Raji (cell line): ENCODE results near the gene LCMT2.

ENCODE experiments used
- POLR2A ChIP-seq: IDR thresholded peaks from 2 replicates; pipeline ENCODE4 v1.6.1; 2011; ENCODE audit warnings: low read depth, low read length, control low read depth; ENCODE audit not compliant: insufficient read depth

The LCMT2 gene, protein sequence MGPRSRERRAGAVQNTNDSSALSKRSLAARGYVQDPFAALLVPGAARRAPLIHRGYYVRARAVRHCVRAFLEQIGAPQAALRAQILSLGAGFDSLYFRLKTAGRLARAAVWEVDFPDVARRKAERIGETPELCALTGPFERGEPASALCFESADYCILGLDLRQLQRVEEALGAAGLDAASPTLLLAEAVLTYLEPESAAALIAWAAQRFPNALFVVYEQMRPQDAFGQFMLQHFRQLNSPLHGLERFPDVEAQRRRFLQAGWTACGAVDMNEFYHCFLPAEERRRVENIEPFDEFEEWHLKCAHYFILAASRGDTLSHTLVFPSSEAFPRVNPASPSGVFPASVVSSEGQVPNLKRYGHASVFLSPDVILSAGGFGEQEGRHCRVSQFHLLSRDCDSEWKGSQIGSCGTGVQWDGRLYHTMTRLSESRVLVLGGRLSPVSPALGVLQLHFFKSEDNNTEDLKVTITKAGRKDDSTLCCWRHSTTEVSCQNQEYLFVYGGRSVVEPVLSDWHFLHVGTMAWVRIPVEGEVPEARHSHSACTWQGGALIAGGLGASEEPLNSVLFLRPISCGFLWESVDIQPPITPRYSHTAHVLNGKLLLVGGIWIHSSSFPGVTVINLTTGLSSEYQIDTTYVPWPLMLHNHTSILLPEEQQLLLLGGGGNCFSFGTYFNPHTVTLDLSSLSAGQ

DNA sequence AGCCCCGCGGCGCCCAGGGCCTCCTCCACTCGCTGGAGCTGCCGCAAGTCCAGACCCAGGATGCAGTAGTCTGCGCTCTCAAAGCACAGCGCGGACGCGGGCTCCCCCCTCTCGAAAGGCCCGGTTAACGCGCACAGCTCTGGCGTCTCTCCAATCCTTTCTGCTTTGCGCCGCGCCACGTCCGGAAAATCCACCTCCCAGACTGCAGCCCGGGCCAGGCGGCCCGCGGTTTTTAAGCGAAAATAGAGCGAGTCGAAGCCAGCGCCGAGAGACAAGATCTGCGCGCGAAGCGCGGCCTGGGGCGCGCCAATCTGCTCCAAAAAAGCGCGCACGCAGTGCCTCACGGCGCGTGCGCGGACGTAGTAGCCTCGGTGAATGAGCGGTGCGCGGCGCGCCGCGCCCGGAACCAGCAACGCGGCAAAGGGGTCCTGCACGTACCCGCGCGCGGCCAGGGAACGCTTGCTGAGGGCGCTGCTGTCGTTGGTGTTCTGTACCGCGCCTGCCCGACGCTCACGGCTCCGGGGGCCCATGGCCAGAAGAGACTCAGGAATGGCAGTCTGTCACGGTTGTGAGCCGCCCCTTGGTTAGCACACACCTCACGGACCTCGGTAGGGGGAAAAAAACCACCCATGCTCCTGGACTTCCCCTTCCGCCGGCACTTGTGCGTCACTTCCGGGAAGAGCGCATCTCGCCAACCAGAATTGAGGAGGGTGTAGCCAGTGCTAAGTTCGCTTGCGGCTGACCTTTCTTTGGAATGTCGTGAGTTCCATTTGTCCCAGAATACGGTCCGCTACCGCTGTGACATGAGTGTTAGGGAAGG lies at the start of gene LCMT2:
Gene LCMT2 (minus strand): TSS at position 614 of the 820 bp plus-strand sequence. CDS start 84 bp downstream, at position 530.
- TF ChIP-seq POLR2A = peak; percentile 95

DNA sequence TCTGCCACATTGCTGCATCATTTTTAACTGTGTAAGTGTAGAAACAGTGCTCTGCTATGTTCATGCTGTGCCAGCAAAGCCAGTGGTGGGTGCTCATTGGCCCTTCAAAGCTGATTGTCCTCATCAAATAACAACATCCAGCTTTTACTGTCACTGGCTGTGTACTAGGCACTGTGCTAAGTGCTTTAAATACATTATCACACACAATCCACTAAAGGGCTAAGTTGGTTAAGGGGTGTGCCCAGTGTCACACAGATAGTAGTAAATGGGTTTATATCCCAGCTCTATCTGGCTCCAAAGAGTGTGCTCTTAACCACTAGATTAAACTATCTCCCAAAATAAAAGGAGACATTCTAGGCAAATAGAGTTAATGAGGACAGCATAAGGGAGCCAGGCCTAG lies 48.2 kb upstream of the LCMT2 start:
- TF ChIP-seq POLR2A = no peak

DNA sequence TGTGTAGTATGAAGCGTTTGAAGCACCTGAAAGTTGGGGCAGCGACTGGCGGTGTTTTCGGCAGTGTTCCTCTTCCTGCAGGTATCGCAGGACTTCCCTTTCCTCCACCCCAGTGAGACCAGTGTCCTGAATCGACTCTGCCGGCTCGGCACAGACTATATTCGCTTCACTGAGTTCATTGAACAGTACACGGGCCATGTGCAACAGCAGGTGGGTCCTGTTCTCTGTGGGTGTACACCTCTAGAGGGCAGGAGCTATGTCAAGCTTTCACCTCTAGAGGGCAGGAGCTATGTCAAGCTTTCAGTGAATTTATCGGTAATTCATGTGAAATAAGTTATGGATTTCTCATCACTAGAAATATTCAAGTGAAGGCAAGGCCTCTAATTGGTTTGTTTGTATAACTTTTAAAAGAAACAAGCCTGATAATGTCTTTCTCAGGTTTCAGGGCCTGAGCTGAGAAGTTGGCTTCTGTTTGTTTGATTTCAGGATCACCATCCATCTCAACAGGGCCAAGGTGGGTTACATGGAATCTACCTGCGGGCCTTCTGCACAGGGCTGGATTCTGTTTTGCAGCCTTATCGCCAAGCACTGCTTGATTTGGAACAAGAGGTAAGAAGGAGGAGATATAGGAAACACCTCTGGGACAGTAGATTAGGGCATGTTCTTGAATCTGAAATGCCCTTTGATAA lies 45.8 kb upstream of the LCMT2 start:
- no peak for TF ChIP-seq POLR2A

DNA sequence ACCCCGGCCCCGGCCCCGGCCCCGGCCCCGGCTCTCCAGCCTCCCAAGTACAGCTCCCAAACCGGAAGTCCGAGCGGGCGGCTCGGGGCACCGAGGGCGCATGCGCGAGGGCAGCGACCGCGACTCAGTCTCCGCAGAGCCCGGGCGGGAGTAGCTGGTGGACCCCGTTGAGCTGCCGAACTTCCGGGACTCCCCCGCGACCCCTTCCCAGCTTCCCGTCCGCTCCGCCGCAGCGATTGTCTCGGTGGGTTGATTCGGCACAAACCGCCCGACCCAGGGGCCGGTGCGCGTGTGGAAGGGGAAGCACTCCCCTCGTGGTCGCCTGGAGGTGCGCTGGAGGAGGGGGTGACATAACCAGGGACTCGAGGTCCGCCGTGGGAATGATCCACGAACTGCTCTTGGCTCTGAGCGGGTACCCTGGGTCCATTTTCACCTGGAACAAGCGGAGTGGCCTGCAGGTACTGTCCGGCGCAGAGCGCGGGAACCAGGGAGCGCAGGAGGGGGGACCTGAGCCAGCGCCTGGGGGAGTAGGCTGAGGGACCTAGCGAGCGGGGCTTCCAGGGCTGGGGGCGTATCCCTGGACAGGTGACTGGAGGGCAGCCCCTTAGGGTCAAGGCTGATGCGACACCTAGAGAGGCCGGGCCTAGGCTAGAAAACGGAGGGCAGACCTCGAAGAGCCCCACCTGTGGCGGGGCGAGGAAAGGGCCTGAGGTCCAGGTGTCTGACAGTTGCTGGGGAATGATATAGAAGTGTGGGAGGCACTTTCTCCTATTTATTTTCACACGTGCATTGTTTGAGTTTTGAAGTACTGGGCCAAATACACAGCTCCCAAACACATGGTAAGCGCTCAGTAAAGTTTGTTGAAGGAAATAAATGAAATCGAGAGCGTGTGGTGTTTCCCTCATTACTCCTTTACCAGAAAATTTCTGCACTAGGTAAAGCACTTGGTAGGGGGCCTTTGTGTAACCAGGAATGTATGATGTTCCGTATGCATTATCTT lies 40.9 kb upstream of the LCMT2 start, which contains the start of the genes TUBGCP4 and ZSCAN29:
Gene TUBGCP4 (plus strand): TSS at position 127 of the 1,000 bp plus-strand sequence. CDS start 254 bp downstream, at position 381.
Gene ZSCAN29 (minus strand): TSS at position 69 of the 1,000 bp plus-strand sequence. CDS start 1,130 bp downstream, outside the sequence.
- peak; percentile 78 for TF ChIP-seq POLR2A

DNA sequence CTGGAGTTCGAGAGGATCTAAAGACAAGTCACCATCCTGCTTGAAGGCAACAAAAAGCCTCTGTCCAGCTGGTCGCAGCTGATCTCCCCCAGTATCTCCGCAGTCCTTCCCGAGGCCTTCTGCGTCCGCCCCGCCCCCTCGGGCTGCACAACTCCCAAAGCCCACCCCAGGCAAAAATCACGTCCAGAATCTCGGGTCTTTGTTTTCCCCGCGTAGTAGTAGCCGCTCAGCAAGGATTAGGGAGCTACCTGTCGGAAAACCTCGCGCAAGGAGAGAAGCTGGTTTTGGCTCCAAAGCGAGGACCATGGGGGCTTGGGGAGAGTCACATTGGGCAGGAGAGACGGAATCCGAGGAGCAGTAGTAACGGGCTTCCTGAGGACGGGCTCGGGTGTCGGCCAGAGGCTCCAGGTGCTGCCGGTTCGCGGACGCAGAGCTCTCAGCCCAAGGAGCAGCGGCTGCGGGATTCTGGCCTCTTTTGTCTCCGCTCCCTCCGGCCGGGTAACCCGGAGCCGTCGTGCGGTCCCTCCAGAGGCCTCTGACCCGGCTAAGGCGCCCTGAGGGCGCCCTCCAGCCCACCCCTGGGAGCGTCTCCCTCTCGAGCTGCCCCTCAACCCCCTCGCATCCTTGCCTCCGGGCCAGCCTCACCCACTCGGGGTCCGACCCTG lies 40.1 kb upstream of the LCMT2 start:
- TF ChIP-seq POLR2A = no peak

DNA sequence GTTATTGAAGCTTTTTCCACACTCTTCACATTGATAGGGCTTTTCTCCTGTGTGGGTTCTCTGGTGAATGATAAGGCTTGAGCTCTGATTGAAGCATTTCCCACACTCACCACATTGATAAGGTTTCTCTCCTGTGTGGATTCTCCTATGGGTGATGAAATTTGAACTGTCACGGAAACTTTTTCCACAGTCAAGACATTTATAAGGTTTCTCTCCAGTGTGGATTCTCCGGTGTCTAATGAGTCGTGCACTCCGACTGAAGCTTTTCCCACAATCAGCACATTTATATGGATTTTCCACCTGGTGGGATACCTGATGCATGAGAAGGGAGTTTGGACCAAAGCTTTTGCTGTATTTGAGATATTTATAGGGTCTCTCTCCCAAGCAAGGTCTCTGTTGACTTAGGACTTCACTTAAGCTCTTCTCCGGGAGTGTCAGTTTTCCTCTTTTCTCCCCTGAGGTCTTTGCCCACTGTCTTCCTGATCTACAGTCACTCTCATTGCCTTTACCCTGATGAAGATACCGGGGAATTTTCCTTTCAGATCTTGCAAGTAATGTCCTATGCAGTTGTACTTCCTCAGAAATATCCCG lies 31.0 kb upstream of the LCMT2 start:
- TF ChIP-seq POLR2A = no peak

DNA sequence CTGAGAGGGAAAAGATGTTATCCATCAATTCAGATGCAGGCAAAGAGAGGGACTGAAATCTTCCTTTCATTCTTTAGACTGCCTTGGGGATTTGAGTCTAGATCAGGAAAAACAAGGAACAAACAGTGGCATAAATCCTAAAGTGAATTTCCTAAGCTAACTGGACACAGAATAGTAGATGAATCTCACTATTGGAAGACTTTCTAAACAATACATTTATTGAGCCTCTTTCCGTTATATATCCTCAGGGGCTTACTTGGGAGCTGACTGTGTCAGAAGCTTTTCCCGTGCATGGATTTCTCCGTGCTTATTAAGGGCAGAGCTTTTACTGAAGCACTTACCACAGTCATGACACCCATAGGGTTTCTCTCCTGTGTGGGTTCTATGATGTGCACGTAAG lies 30.4 kb upstream of the LCMT2 start:
- TF ChIP-seq POLR2A = no peak

DNA sequence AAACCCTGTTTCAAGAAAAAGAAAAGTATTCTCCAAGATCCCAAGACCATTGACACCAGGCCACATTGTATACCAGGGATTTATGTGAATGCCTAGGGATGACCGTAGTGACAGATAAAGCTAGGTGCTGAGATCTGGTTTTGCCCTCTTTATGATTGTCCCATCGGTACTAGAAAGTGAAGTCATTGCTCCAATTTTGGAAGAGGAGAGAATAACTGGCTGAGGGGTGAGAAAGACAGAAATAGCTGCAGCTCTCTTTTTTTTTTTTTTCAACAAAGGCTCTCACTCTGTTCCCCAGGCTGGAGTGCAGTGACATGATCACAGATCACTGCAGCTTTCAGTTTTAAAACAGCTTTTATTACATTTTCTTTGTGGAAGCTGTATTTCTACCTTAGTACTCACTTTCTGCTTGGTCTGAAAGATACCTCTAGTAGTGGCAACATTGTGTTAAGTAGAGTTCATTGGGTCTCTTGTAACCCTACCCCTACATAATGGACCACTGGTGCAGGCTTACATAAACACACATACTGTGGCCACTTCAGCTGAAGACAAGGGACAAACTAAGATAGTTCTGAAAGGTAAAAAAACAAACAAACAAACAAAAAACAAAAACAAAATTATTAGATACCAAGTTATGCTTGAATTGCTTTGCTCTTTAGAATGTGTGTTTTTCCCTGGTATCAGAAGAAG lies 22.5 kb upstream of the LCMT2 start:
- TF ChIP-seq POLR2A = no peak

DNA sequence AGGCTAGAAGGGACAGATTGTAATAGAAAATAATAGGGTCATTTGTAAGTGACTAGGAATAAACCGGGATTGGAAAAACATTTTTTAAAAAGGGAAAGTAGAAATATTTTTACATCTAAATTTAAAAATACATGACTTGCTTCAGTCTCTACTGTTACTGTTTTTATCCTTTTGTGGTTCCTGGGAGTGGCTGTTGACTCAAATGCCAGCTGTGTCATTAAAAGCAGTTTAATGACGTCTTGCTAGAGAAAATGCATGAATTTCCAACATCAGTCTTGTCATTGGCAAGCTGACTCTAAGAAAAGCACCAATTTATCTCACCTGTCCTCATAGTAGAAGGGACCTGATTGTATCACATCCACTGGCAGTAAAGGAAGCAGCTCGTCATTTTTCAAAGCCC lies 16.7 kb upstream of the LCMT2 start:
- no peak for TF ChIP-seq POLR2A

DNA sequence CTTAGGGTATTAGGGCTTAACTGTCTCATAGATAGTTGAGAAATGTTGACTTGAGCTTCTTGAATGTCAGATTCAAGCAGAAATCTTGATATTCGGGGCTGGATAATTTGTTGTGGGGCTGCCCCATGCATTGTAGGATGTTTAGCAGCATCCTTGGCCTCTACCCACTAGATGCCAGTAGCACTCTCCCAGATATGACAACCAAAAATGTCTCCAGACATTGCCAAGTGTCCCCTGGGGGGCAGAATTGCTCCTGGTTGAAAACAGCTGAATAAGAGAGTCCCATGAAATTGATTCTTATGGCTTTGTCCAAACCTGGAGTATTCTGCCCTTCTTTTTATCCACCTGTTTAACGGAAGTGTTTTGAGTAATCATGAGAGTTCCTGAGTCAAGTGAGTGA lies 15.9 kb upstream of the LCMT2 start:
- TF ChIP-seq POLR2A = no peak

DNA sequence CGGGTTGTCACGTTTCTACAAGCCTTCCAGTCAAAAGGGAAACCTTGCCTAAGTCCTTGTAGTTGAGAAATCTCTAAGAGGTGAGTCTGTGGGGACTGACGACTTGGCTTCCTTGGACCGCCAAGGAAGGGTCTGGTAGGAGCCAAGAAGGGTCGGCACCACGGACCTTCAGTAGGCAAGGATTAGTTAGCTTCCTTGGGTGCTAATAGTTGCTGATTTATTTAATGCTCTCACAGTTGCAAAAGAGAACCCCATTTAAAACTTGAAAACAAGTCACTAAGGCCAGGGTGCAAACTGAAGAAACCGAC lies 361 bp upstream of the LCMT2 start:
- no peak for TF ChIP-seq POLR2A

DNA sequence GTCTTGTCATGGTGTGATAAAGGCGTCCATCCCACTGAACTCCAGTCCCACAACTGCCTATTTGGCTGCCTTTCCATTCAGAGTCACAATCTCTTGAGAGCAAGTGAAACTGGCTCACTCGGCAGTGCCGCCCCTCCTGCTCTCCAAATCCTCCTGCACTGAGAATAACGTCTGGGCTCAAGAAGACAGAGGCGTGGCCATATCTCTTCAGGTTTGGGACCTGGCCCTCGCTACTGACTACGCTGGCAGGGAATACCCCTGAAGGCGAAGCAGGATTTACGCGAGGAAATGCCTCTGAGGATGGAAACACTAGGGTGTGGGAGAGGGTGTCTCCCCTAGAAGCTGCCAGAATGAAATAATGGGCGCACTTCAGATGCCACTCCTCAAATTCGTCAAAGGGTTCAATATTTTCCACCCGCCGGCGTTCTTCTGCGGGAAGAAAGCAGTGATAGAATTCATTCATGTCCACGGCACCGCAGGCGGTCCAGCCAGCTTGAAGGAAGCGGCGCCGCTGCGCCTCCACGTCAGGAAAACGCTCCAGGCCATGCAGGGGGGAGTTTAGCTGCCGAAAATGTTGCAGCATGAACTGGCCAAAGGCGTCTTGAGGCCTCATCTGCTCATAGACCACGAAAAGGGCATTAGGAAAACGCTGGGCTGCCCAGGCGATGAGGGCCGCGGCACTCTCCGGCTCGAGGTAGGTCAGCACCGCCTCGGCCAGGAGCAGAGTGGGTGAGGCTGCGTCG lies 985 bp downstream of the LCMT2 start:
- TF ChIP-seq POLR2A = no peak
